ENCODE results near the gene DARS1.
"Not testable (repeated sequence)": the region's sequence is repeated elsewhere in the genome, so short reads cannot be mapped to it uniquely, and the experiment has no call there.

Gene DARS1

GRCh38 chr2:135965756-135966155 lies 19.7 kb downstream of the DARS1 start:
- H3K4me3 ChIP-seq (ENCODE audit: insufficient read length, low read depth) = no peak overlapping the region
- no peaks in the 10 kb centered on the region for H3K27me3 ChIP-seq (ENCODE audit: insufficient read depth, insufficient read length)
- no peaks in the 10 kb centered on the region for H3K9me3 ChIP-seq (ENCODE audit: insufficient read depth, low read length)
- H3K9ac ChIP-seq (ENCODE audit: insufficient read length, low read depth) = no peak overlapping the region
- DNase-seq (ENCODE audit: low read depth, low spot score) = no peak
- no peaks in the 10 kb centered on the region for H3K4me1 ChIP-seq (ENCODE audit: insufficient read depth, insufficient read length)
- no peak for TF ChIP-seq ZNF274 (IDR thresholded peaks at IDR 0.05; ENCODE audit: low read depth, low read length)
- TF ChIP-seq YY1 (IDR thresholded peaks at IDR 0.05; ENCODE audit: insufficient read depth, insufficient read length) = no peak
- no peak for TF ChIP-seq SUZ12 (IDR thresholded peaks at IDR 0.05; ENCODE audit: extremely low read depth, insufficient read depth, insufficient read length)
- H3K36me3 ChIP-seq (ENCODE audit: insufficient read depth, insufficient read length, low read length) = peaks cover 10% of the 10 kb centered on the region

- not testable (repeated sequence) for H3K27me3 ChIP-seq (ENCODE audit: insufficient read depth, insufficient read length); DNase-seq (ENCODE audit: low read depth, low spot score); H3K4me3 ChIP-seq (ENCODE audit: insufficient read length, low read depth); H3K9me3 ChIP-seq (ENCODE audit: insufficient read depth, low read length); H3K9ac ChIP-seq (ENCODE audit: insufficient read length, low read depth); H3K4me1 ChIP-seq (ENCODE audit: insufficient read depth, insufficient read length)
- H3K36me3 ChIP-seq (ENCODE audit: insufficient read depth, insufficient read length, low read length) = peaks cover 16% of the 10 kb centered on the region
Measured at GRCh38 chr2:135964404-135964803, 21.0 kb downstream of the DARS1 start.

DNA sequence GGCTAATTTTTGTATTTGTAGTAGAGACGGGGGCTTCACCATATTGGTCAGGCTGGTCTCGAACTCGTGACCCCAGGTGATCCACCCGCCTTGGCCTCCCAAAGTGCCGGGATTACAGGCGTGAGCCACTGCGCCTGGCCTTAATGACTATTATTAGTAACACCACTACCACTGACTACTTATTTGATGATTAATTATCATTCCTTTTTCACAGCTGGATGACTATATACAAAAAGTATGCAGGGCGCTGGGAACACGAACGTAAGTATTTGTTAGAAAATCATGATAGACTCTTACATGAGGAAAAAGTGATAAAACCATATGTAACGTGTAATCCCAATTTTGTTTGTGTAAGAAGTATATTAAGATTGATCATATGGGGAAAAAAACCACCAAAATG lies 21.6 kb downstream of the DARS1 start:
- no peak for TF ChIP-seq YY1 (IDR thresholded peaks at IDR 0.05; ENCODE audit: insufficient read depth, insufficient read length)
- no peak for TF ChIP-seq SUZ12 (IDR thresholded peaks at IDR 0.05; ENCODE audit: extremely low read depth, insufficient read depth, insufficient read length)
- TF ChIP-seq ZNF274 (IDR thresholded peaks at IDR 0.05; ENCODE audit: low read depth, low read length) = no peak
- Histone ChIP-seq H3K36me3 (ENCODE audit: insufficient read depth, insufficient read length, low read length) (peaks cover 16% of the 10 kb centered on the region), H3K9me3 (ENCODE audit: insufficient read depth, low read length) (no peaks in the 10 kb centered on the region), H3K9ac (ENCODE audit: insufficient read length, low read depth) (no peak overlapping the region), H3K4me3 (ENCODE audit: insufficient read length, low read depth) (no peak overlapping the region), H3K4me1 (ENCODE audit: insufficient read depth, insufficient read length) (no peaks in the 10 kb centered on the region), H3K27me3 (ENCODE audit: insufficient read depth, insufficient read length) (no peaks in the 10 kb centered on the region)
- DNase-seq (ENCODE audit: low read depth, low spot score) = no peak

DNA sequence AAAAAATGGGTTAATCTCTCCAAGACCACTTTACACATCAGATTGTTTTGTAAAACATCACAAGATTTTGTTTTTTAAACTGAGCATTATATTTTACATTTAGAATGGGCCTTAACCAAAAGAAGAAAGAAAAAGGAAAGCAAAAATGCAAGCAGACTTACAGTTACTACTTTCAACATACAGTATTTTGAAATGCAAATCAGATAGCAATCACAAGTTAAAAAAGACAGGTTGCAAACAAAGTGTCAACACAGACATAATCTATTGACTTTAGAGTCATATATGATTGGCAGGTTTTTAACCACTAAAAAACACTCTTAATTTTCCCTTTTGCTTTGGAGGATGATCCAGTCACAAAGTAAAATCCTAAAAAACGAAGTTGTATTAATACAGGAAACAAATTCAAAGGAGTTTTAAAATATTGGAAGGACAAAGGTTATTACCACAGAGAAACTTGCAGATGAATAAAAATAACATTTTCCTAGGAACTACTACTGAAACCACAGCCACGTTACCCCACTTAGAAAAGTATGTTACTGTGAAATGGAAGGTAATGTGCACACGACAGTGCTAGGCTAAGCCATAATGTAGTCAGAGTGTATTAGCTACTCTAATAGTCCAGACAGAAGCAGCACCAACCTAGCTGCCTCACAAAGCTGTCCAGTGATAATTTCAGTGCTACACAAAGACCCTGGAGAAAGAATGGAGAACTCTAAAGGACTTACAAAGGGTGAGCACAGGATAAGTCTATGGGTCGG lies 22.9 kb downstream of the DARS1 start:
- Histone ChIP-seq H3K9ac (ENCODE audit: insufficient read length, low read depth) (no peak overlapping the region), H3K9me3 (ENCODE audit: insufficient read depth, low read length) (no peaks in the 10 kb centered on the region), H3K4me1 (ENCODE audit: insufficient read depth, insufficient read length) (no peaks in the 10 kb centered on the region), H3K27me3 (ENCODE audit: insufficient read depth, insufficient read length) (no peaks in the 10 kb centered on the region), H3K36me3 (ENCODE audit: insufficient read depth, insufficient read length, low read length) (peaks cover 16% of the 10 kb centered on the region), H3K4me3 (ENCODE audit: insufficient read length, low read depth) (no peak overlapping the region)
- no peak for TF ChIP-seq ZNF274 (IDR thresholded peaks at IDR 0.05; ENCODE audit: low read depth, low read length)
- no peak for TF ChIP-seq YY1 (IDR thresholded peaks at IDR 0.05; ENCODE audit: insufficient read depth, insufficient read length)
- DNase-seq (ENCODE audit: low read depth, low spot score) = no peak

DNA sequence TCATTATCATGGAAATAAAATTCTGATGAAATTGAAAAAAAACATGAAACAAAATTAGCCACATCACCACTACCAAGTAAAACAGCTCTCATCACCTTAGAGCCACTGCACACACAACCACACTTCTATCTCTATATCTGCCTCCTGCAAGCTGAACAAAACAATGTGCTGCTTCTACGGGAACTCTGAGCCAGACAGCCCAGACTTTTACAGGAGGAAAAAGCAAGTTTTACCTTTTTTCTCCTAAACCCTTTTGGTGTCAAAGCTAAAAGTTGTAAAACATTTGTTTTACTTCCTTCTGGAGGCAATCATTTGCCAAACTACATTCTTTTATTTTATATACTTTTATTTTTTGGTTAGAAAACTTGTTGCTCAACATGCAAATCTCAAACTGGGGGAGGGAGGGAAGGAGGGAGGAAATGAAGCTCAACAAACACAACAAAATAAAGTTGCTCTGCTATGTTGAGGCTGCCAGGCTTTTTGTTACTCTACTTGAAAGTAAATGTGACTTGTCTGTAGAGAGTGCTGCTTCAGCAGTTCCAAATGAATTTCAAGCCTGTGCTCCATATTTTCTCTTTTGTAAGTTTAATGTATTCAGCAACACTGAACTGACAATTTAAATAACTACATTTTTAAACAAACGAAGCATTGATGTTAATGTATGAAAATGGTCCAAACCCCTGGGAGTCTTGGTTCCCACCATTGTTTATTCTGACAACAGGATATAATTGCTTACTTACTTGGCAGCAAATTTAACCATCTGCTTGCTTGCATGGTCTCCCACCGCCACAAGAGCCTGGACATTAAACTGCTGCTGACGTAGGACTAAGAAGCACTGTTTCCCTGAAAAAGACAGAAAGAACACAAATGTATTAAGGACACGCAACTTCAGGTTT lies 24.5 kb downstream of the DARS1 start:
- no peak overlapping the region for H3K9ac ChIP-seq (ENCODE audit: insufficient read length, low read depth)
- DNase-seq (ENCODE audit: low read depth, low spot score) = no peak

GRCh38 chr2:135960150-135960549 lies 25.3 kb downstream of the DARS1 start:
- H3K9ac ChIP-seq (ENCODE audit: insufficient read length, low read depth) = no peak overlapping the region

More for the DNA sequence above, 24.5 kb downstream of the DARS1 start:
- no peaks in the 10 kb centered on the region for H3K4me1 ChIP-seq (ENCODE audit: insufficient read depth, insufficient read length)
- H3K27me3 ChIP-seq (ENCODE audit: insufficient read depth, insufficient read length) = no peaks in the 10 kb centered on the region
- peaks cover 20% of the 10 kb centered on the region for H3K36me3 ChIP-seq (ENCODE audit: insufficient read depth, insufficient read length, low read length)
- TF ChIP-seq SUZ12 (IDR thresholded peaks at IDR 0.05; ENCODE audit: extremely low read depth, insufficient read depth, insufficient read length) = no peak
- no peak for TF ChIP-seq YY1 (IDR thresholded peaks at IDR 0.05; ENCODE audit: insufficient read depth, insufficient read length)
- TF ChIP-seq ZNF274 (IDR thresholded peaks at IDR 0.05; ENCODE audit: low read depth, low read length) = no peak
- no peaks in the 10 kb centered on the region for H3K9me3 ChIP-seq (ENCODE audit: insufficient read depth, low read length)
- no peak overlapping the region for H3K4me3 ChIP-seq (ENCODE audit: insufficient read length, low read depth)

GRCh38 chr2:135958927-135959326 lies 26.5 kb downstream of the DARS1 start:
- H3K4me1 ChIP-seq (ENCODE audit: insufficient read depth, insufficient read length); DNase-seq (ENCODE audit: low read depth, low spot score); H3K4me3 ChIP-seq (ENCODE audit: insufficient read length, low read depth); H3K9me3 ChIP-seq (ENCODE audit: insufficient read depth, low read length); H3K27me3 ChIP-seq (ENCODE audit: insufficient read depth, insufficient read length); H3K9ac ChIP-seq (ENCODE audit: insufficient read length, low read depth): not testable (repeated sequence)
- H3K36me3 ChIP-seq (ENCODE audit: insufficient read depth, insufficient read length, low read length) = peaks cover 20% of the 10 kb centered on the region

More at GRCh38 chr2:135960150-135960549, 25.3 kb downstream of the DARS1 start:
- H3K4me3 ChIP-seq (ENCODE audit: insufficient read length, low read depth) = no peak overlapping the region
- no peaks in the 10 kb centered on the region for H3K9me3 ChIP-seq (ENCODE audit: insufficient read depth, low read length)
- TF ChIP-seq YY1 (IDR thresholded peaks at IDR 0.05; ENCODE audit: insufficient read depth, insufficient read length) (no peak), SUZ12 (IDR thresholded peaks at IDR 0.05; ENCODE audit: extremely low read depth, insufficient read depth, insufficient read length) (no peak), ZNF274 (IDR thresholded peaks at IDR 0.05; ENCODE audit: low read depth, low read length) (no peak)
- peaks cover 20% of the 10 kb centered on the region for H3K36me3 ChIP-seq (ENCODE audit: insufficient read depth, insufficient read length, low read length)
- H3K27me3 ChIP-seq (ENCODE audit: insufficient read depth, insufficient read length) = no peaks in the 10 kb centered on the region
- no peak for DNase-seq (ENCODE audit: low read depth, low spot score)
- no peaks in the 10 kb centered on the region for H3K4me1 ChIP-seq (ENCODE audit: insufficient read depth, insufficient read length)
